ENCODE results near the gene ACVR1.

DNA sequence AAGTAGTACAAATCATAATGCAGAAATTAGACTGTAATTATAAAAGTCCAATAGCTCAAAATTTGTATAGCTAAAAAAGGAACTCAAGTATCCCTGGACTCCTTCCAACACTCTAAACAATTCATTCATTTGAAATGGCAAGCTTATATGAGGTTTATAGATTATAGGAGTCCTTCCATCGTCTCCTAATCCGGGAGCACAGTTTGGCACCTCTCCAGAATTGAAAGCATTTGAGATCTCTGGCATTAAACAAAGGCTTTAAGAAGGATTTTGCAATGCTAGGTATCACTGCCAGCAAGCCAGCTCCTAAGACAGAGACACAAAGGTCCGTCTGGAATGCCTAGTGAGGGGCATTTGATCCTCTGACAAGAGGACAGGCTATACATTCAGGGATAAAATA, 90.9 kb downstream of the ACVR1 start:
- TF ChIP-seq, protein P1, sequence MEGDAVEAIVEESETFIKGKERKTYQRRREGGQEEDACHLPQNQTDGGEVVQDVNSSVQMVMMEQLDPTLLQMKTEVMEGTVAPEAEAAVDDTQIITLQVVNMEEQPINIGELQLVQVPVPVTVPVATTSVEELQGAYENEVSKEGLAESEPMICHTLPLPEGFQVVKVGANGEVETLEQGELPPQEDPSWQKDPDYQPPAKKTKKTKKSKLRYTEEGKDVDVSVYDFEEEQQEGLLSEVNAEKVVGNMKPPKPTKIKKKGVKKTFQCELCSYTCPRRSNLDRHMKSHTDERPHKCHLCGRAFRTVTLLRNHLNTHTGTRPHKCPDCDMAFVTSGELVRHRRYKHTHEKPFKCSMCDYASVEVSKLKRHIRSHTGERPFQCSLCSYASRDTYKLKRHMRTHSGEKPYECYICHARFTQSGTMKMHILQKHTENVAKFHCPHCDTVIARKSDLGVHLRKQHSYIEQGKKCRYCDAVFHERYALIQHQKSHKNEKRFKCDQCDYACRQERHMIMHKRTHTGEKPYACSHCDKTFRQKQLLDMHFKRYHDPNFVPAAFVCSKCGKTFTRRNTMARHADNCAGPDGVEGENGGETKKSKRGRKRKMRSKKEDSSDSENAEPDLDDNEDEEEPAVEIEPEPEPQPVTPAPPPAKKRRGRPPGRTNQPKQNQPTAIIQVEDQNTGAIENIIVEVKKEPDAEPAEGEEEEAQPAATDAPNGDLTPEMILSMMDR (conservative IDR thresholded peaks at IDR 0.05; ENCODE audit: low read depth in 2 of 2) = no peak
- TF ChIP-seq POLR2AphosphoS5 (IDR thresholded peaks at IDR 0.05; ENCODE audit: low read depth) (no peak), JUNB (IDR thresholded peaks at IDR 0.05; ENCODE audit: unreplicated experiment) (no peak), CREB1 (CRISPR knock-in tag; IDR thresholded peaks at IDR 0.05; ENCODE audit: low read depth) (no peak), EZH2 (IDR thresholded peaks at IDR 0.05; ENCODE audit: low read depth, unreplicated experiment) (no peak)

Data from GM23338 (cell line).